Measurements from ENCODE around the gene DAP.
"Not testable (repeated sequence)": the region's sequence is repeated elsewhere in the genome, so short reads cannot be mapped to it uniquely, and the experiment has no call there.

DAP gene

DNA sequence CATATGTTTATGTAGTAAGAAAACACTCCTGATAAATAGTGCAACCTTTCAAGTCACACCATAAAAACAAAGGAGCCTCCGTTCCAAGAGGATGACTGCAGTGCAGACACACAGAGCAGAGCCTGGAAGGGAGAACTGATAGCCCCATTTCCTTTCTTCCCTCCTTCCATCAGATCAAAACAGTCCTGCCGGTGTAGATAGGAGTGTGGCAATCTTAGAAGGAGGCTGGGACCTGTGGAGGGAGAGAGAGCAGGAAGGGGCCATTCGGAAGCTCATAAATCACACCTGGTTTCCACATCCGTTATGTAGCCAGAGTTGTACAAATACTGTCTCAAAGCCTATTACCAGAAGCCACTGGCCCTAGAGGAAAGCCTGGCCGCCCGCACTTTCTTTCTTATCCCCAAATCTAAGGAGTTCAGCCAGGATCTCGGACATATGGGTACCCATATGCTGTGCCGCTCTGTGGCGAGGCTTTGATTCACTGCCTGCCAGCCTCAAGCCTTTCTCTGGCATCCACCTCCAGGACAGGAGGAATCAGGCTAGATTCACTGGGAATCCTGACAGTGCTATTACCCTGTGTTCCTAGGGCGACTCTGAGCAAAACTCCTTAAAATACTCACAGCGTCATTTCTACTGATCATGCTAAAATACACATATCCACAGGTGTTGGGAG lies 26.9 kb downstream of the DAP start:
- DNase-seq: no peak

DNA sequence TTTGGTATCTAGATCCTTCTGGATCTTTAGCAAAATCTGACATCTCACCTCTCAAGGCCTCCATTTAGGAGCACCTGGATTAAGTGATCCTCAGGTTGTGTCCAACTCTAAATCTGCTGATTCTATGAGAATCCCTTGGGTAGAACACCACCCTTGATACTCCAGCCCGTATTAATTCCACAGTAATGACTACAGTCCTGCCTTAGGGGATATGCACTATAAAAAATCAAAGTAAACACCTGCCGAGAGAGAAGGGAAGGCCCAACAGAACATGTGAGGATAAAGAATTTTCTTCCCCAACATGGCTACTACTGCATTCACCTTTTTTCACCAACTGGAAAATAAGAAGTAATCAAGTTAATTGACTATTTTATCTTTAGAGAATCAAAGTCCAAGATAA lies 27.6 kb downstream of the DAP start:
- no peak for DNase-seq

DNA sequence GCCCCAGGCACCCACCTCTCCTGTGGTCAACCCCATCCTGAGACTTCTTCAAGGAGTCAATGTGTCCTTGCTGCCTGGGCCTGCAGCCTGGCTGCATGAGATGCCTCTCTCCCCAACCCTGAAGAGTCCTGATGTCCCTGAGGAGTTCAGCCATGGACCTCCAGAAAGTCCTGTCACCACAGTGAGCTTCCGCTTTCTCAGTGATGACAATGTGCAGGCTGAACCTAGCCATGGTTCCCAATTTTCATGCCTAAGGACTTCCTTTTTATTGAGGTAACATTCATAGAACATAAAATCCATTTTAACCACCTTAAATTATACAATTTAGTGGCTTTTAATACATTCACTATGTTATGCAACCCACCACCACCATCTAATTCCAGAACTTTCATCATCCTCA lies 29.1 kb downstream of the DAP start:
- no peak for DNase-seq

DNA sequence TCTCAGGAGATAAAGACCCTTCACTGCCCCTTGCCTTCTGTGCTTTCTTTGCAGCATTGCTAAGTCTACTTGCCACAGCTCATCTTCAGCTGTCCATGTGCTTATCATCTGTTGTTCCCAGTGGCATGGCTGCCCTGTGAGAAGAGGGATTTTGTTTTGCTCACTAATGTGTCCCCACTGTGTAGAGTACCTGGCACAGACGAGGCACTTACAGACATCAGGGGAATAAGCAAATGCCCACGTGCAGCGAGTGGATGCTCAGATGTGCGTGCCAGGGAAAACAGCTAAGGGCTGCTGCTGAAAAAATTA lies 31.0 kb downstream of the DAP start:
- DNase-seq: no peak

DNA sequence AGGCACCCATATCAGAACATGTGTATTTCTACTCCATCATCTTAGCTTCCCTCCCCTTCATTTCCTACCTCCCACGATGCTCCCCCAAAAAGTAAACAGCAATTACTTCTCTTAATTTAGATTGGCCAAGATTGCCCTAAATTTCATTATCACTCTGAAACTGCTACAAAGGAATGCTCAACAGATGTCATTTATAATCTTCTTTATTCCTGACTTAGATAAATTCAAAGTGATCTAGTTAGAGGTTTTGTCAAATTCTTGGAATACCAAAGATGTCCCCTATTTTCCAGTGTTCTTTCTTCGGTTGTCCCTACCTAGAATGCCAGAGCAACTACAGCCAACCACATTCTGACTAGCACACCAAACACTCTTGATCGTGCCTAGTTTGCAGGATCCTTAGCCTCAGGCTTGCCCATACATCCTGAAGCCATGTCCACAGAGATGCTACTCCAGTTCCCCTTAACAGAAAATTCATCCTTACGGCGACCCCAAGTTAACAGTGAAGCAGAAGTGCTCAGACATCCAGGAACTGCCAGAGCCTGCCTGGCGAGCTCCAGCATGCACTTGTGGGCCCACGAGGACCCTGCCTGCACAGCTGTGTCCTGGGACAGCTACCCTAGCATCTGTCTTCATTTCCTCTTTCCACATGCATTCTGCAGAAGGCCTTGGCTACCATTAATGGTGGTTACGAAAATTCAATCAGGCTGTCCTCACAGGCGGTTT lies 31.6 kb downstream of the DAP start:
- DNase-seq: no peak

DNA sequence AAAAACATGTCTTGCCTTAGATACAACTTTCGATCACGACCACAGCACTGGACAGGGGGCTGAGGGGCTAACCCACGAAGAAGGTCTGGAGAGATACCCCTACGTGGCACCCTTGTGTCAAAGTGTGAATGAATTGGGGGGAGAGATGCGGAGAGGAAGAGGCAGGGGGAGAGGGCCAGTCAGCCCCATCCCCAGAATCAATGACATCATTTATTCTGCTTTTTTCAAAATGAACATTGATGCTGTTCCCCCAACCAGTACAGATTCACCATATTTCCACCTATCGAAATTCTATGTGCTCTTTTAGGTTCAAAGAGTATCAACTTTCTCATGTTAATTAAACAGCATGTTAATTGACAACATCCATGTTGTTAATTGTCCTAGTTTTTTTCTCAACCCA lies 32.4 kb downstream of the DAP start:
- DNase-seq: no peak

DNA sequence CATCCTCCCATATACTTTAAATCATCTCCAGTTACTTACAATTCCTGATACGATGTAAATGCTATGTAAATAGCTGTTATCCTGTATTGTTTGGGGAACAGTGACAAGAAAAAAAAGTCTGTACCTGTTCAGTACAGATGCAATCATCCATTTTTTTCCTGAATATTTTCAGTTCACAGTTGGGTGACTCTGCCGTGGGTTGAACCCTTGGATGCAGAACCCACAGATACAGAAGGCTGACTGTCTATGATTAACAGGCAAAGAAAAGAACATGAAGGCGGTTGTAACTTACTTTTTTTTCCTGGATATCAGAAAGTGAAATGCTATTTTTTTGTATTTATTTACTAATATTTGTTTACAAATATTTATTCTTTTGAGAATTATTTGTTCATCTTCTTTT lies 33.2 kb downstream of the DAP start:
- no peak for DNase-seq

DNA sequence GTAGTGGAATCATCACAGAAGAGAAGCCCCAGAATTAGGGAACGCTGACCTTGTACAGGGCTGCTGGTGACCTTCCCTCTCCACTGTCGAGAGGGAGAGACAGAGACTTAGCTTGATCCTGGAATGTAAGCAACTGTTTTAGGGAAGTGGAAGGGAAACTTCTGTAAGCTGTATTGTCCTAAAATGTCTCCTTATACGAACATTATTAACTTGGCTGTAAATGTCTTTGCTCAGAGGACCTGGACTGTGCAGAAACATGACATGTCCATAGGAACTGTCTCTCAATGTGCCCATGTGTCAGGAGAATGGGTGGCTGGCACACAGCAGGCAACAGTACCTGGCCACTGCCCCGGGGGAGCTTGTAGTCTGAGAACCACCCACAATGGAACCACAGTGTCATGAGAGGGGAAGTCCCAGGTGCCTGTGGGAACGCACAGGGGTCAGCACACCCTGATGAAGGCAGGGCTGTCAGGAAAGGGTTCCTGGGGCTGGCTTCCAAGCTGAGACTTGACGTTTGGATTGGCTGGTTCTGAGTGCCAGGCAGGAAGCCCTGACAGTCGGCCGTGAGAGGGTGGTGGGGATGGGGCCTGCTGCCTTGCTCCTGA lies 34.0 kb downstream of the DAP start:
- DNase-seq: peak; percentile 16

DNA sequence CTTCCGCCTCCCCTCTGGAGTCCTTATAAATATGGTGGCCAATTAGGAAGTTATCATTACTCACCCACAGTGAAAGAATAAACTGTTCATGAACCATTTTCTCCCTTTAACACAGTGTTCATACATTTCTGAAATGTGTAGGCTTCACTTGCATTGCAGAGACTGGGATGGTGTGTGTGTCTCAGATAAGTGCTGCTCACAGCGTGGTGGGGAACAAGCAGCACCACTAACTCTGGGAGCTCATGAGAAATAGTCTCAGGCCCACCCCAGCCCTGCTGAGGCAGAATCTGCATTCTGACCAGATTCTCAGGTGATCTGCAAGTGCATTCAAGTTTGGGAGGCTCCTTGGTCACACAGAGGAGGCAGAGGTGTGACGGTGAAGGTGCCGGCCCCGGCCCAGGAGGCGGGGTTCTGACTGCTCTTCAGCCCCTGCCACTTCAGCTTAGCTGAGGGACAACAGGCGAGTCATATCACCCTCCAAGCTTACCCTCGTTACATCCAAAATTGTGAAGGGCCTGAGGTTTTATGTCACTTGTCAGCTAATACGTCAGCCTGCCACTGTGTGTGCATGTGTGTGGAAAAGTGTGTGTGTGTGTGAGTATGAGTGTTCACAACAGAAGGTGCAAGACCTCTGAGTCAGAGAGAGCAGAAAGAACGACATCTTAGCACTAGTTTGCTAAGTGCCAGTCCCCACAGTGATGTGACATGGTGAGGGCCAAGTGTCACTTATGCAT lies 34.7 kb downstream of the DAP start:
- no peak for DNase-seq

DNA sequence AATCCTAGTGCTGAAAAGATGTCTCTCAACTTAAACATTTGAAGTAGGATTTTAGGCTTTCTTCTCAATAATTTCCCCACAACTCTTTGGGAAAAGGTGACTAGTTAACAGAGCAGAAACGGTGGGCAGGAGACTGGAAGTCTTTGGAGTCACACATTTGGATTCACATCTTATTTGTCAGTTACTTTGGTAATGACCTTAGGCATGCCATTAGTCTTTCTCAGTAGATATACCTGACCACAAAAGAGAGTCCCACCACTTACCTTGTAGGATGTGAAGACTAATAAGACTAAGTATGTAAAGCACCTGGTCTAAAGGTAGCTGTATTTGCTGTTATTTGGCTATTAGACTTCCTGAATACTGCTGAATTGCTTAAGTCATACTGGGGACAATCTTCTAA lies 35.4 kb downstream of the DAP start:
- no peak for DNase-seq

DNA sequence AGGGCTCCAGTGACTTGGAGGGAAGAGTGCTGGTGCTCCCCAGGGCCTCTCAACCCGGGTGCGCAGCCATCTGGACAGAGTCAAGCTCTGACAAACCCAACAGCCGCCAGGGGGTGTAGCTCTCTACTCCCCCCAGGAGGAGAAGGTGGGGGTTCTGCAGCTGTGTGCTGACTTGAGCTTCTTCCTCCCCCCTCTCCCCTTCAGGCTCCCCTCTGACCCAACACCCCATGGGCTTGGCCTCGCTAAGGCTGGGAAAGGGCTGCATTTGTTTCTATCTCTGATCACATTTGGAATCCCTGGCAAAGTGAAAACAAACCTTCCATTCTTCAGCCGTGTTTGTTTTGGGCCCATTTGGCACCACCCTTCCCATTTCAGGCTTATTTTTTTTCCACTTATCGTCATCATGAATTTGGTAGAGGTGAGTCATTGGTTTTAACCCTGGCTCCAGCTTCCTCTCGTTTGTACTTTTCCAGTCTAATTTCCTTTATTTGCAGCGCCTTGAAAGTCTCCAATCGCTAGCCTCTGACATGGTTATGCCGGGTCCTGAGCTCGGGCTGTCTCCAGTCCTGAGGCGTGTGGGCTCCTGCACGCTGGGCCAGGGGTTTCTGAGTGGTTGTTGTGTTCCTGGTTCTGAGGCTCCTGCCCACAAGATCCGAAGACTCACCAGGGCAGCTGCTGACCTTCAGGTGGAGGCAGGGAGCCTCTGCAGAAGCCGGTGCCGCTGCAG lies 36.1 kb downstream of the DAP start:
- DNase-seq: no peak

DNA sequence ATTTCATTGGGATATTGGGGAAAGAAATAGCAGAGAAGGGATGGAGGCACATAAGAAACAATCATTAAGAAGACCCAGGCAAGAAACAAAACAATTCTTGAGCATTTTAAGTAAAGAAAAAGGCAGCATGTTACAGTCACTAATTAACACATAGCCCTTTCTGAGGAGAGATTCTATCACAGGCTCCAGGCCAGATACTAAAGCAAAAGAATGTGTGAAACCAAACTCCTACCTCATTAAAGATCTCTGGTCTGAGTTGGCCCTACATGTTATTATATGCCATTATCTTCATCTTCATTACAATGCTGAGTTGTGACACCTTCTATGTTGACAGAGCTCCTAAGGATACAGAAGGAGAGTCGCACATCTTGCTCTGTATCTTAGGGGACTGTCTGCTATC lies 37.5 kb downstream of the DAP start:
- DNase-seq: no peak

DNA sequence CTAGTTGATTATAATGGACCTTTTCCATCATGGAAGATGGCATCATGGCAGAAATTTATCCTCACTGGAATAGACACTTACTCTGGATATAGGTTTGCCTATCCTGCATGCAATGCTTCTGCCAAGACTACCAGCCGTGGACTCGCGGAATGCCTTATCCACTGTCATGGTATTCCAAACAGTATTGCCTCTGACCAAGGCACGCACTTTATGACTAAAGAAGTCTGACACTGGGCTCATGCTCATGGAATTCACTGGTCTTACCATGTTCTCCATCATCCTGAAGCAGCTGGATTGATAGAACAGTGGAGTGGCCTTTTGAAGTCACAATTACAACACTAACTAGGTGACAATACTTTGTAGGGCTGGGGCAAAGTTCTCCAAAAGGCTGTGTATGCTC lies 40.3 kb downstream of the DAP start:
- DNase-seq: not testable (repeated sequence)

DNA sequence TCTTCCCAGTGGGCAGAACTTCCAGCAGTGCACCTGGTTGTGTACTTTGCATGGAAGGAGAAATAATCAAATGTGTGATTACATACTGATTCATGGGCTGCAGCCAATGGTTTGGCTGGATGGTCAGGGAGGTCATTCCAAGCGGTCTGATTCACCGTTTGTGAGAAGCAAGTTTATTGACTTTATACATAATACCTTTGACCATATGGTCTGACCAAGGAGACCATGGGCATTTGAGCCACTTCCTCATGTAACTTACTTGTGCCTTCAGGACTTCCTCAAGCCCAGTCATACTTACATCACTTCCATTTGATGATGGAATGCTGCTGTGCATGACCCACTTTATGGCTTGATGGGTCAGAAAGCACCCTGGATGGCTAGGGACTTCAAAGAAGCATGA lies 41.1 kb downstream of the DAP start:
- DNase-seq: no peak

DNA sequence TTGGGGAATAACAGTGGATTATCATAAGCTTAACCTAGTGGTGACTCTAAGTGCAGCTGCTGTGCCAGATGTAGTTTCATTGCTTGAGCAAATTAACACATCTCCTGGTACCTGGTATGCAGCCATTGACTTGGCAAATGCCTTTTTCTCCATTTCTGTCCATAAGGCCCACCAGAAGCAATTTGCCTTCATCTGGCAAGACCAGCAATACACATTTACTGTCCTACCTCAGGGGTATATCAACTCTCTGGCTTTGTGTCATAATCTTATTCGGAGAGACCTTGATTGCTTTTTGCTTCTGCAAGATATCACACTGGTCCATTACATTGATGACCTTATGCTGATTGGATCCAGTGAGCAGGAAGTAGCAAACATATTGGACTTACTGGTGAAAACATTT lies 42.4 kb downstream of the DAP start:
- DNase-seq: not testable (repeated sequence)

DNA sequence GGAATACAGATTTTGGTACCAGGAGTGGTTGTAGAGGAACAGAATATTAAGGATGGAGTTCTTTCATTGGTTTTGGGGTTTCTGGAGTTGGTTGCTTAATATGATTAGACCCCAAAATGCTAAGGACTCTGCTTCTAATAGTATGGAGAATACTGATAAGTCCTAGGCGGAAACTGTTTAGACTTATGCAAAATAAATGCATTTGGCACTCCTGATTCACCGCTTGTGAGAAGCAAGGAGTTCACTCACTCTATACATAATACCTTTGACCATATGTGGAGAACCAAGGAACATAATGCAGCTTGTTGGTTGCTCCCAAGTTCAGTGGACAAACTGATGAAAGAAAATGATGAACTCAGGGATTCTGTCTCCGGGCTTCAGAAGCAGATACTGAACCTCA lies 44.2 kb downstream of the DAP start:
- DNase-seq: not testable (repeated sequence)

DNA sequence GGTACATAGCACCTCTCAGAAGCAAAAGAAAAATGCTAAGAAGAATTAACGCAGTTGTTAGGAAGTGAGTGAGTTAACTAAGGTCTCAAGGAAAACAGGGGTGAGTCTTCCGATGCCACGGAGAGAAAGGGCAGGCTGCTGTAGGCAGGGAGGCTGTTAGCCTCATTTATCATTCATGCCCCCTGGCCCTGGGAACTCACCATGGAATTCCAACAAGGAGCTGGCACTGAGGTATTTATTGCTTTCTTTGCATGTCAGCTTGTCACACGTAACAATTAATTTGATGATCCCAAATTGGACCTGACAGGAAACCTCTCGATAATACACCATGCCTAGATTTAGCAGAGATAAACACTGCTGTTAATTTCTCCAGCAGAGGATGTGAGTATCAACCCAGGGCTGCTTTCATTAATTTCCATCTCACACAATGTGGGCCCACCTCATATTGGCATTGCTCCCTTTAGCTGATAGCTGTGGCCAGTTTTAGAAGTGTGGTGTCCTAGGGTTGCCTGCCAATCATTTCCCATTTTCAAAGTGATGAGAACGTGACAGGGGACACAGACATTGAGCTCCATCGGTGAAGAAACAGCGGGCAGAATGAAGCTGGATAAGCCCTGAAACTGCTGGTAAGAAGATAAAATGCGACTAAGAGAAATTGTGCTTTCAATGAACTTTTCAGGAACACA lies 45.3 kb downstream of the DAP start:
- DNase-seq: no peak

DNA sequence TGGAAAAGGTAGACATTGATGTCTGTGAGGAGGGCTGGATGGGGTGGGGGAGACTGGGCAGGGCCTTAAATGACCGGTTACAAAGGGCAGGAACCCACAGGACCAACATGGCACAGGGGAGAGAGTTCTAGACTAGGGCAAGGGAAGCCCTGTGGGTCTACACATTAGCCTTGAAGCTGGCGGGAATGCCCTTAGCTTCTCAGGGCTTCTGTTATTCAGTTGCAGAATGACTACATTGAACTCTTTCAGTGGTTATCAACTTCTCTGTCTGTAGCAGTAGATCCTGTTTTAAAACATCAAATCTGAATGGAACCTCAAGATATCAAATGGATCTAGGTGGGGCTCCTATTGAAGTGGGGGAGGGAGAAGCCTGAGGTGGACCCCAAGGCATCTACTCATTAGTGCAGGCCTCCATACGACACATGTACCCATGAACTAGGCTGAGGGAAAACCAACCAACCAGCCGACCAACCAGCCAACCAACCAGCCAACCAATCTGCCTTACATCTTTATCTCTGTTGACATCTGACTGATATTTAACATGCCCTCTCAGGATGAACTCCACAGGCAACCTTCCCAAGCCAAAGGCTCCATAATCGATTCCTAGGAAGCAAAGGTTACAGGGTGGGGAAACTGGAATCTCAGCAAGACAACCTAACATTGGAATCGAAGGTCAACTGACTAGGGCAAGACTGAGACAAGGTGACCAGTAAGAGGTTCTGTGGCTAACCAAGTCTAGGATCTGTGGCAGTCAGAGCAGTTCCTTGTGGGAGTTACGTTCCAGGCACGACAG lies 48.3 kb downstream of the DAP start:
- peak; percentile 30 for DNase-seq

DNA sequence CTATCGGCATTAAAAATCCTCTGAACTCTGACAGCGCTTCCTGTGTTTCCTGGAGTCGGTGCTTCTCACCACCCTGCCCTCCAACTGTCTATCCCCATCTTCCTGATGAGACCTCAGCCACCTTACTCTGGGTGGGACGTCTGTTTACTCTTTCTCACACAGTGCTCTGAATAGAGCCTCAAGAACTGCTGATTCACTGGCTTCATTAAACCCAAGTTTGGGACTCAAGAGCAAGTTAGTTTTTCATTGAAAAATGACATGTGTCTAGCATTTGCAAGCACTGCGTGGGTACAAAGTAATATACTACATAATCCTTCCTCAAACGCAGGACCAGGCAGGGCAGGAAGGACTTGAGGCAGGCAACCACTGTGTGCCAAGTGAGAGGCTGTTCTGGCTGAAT lies 49.5 kb downstream of the DAP start:
- no peak for DNase-seq

DNA sequence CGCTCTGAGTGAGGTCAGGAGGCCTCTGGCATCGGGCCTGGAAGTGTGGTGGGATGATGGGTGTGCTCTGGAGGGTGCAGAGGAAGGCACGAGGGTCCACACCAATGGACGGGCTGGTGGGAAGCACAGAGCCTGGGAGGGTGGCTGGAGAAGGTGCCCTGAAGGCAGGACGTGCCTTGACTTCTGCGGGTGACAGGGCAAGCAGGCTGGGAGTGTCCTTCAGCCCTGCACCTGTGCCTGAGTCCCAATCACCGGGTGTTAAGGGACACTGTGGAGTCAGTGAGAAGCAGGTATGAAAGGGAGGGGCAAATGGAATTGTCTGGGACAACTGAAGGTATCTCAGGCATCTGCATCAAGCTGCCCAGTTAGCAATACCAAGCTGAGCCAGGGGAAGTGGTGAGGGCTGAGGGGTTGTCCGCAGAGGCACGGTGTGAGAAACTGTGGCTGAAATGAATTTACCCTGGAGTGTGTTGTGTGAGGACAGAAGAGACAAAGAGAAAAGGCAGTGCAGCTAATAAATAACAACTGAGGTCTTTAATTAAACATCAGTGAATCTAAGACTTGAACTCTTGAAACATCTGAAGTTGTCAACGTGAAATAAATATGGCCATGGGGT lies 50.4 kb downstream of the DAP start:
- no peak for DNase-seq

DNA sequence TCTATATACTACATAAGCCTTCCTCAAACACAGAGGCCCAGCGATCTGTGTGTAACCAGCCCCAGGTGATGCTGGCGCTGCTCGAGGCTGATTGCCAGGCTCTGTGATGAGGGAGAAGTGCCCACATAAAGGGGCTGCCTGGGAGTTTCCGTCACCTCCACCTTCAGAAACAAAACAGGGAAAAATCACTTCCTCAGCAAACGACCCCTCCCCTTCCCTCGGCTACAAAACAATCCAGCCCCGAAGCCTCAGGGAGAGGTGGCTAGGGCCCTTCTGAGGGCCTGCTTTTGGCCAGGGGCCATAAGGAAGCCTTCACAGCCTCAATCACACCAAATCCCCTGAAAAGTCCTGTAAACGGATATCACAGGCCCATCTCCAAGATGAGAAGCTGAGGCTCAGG lies 51.1 kb downstream of the DAP start:
- no peak for DNase-seq
